HepG2 (cell line): ENCODE measurements around the gene ZNF189. TPM values are rescaled to one million over a fixed set of nuclear protein-coding genes. Genes with fewer than 3 reads are reported as not detected.
A peak's percentile ranks its signal among the peaks of the same experiment; 100 is the strongest.

ENCODE experiments used
- AGO1 ChIP-seq: fragments of 200-400 bp; formaldehyde crosslinking; IDR thresholded peaks from 2 replicates; pipeline ENCODE4 v1.6.1; 2017; ENCODE audit warnings: mild to moderate bottlenecking, low read depth, low read length, moderate library complexity; ENCODE audit not compliant: poor library complexity, severe bottlenecking
- ELF1 ChIP-seq: sonication (generic); formaldehyde crosslinking; IDR thresholded peaks from 2 replicates; pipeline ENCODE4 v1.4.0; 2020; ENCODE audit warnings: missing genetic modification reagents
- HCFC1 ChIP-seq: fragments of 150-350 bp; IDR thresholded peaks from 2 replicates; pipeline ENCODE4 v1.6.1; 2014; ENCODE audit warnings: low read depth, low read length
- IRF2 ChIP-seq: IDR thresholded peaks from 2 replicates; pipeline ENCODE4 v1.6.1; 2018; ENCODE audit warnings: missing genetic modification reagents, missing compliant biosample characterization
- KLF13 ChIP-seq: sonication (generic); formaldehyde crosslinking; IDR thresholded peaks from 2 replicates; pipeline ENCODE4 v1.4.0; 2020; ENCODE audit warnings: mild to moderate bottlenecking, missing genetic modification reagents
- MAF1 ChIP-seq: sonication (generic); formaldehyde crosslinking; IDR thresholded peaks from 2 replicates; pipeline ENCODE4 v1.5.0; 2020; ENCODE audit warnings: missing genetic modification reagents, borderline replicate concordance
- NCOR1 ChIP-seq: fragments of 200-600 bp; sonication (generic); IDR thresholded peaks from 2 replicates; pipeline ENCODE4 v1.7.0; 2017; ENCODE audit warnings: antibody characterized with exemption, low read length, borderline replicate concordance
- SIX4 ChIP-seq: sonication (generic); formaldehyde crosslinking; IDR thresholded peaks from 2 replicates; pipeline ENCODE4 v1.4.0; 2020; ENCODE audit warnings: missing genetic modification reagents
- SOX13 ChIP-seq, 3 experiments: fragments of 450-650 bp in 1 of 3; sonication (generic) in 1 of 3; formaldehyde crosslinking in 1 of 3; IDR thresholded peaks in 2 of 3; conservative IDR thresholded peaks in 1 of 3; 2 replicates each; pipeline versions ENCODE4 v1.5.0 to v1.6.1; 2016 to 2020; ENCODE audit warnings: antibody characterized with exemption in 1 of 3, mild to moderate bottlenecking in 1 of 3, missing compliant biosample characterization in 1 of 3, missing genetic modification reagents in 1 of 3, moderate library complexity in 1 of 3
- SP140L ChIP-seq: sonication (generic); formaldehyde crosslinking; IDR thresholded peaks from 2 replicates; pipeline ENCODE4 v1.4.0; 2020; ENCODE audit warnings: missing genetic modification reagents, borderline replicate concordance
- YEATS2 ChIP-seq: sonication (generic); formaldehyde crosslinking; IDR thresholded peaks from 2 replicates; pipeline ENCODE4 v1.4.0; 2020; ENCODE audit warnings: missing genetic modification reagents, borderline replicate concordance
- ZFP90 ChIP-seq: sonication (generic); formaldehyde crosslinking; IDR thresholded peaks from 2 replicates; pipeline ENCODE4 v1.8.0; 2022; ENCODE audit warnings: missing genetic modification reagents, mild to moderate bottlenecking, inconsistent platforms, borderline replicate concordance
- ZNF282 ChIP-seq: fragments of 450-650 bp; IDR thresholded peaks from 2 replicates; pipeline ENCODE4 v1.6.1; 2018; ENCODE audit not compliant: partially characterized antibody
- ZNF629 ChIP-seq: sonication (generic); formaldehyde crosslinking; conservative IDR thresholded peaks from 2 replicates; pipeline ENCODE4 v1.5.0; 2020; ENCODE audit warnings: missing genetic modification reagents
- polyA plus RNA-seq, 8 experiments: library from polyadenylated mRNA; depleted of rRNA in 3 of 8; stranded (reverse) in 7 of 8; unstranded in 1 of 8; fragments of >200 nt; fragmentation: Illumina TruSeq in 4 of 8; extraction: Trizol in 4 of 8; gene quantifications; 2 replicates each; pipeline versions ENCODE4 v1.2.1 to v1.2.3, GENCODE V29; 2011 to 2016; ENCODE audit warnings: low read depth in 4 of 8, missing spikeins in 1 of 8, mixed read lengths in 1 of 8; ENCODE audit not compliant: insufficient read depth in 1 of 8
- total RNA-seq, 5 experiments: library from RNA; depleted of rRNA; stranded (reverse); fragments of >200 nt; fragmentation: Illumina TruSeq; extraction: Trizol; gene quantifications; 2 replicates each; pipeline ENCODE4 v1.2.3, GENCODE V29; 2016; ENCODE audit warnings: low read depth in 1 of 5
- TF ChIP-seq, protein P1 (sequence below): sonication (generic); formaldehyde crosslinking; IDR thresholded peaks from 2 replicates; pipeline ENCODE4 v1.4.0; 2020; ENCODE audit warnings: missing genetic modification reagents, low read depth, mild to moderate bottlenecking, borderline replicate concordance
- TF ChIP-seq, protein P2 (sequence below): IDR thresholded peaks from 2 replicates; pipeline ENCODE4 v1.4.0; 2020; ENCODE audit warnings: mild to moderate bottlenecking, missing genetic modification reagents
- TF ChIP-seq, protein P3 (sequence below): sonication (generic); formaldehyde crosslinking; IDR thresholded peaks from 2 replicates; pipeline ENCODE4 v1.8.1; 2023; ENCODE audit warnings: missing genetic modification reagents, inconsistent platforms, borderline replicate concordance
- TF ChIP-seq, protein P4 (sequence below): sonication (generic); formaldehyde crosslinking; IDR thresholded peaks from 2 replicates; pipeline ENCODE4 v1.8.0; 2022; ENCODE audit warnings: missing genetic modification reagents, mild to moderate bottlenecking, borderline replicate concordance

The ZNF189 gene
- total and polyA plus RNA-seq, 2 of the 13 experiments (the other 11 are each of a cell fraction or from before 2014, with no cell fraction given): 8.4 to 50.0 TPM

DNA sequence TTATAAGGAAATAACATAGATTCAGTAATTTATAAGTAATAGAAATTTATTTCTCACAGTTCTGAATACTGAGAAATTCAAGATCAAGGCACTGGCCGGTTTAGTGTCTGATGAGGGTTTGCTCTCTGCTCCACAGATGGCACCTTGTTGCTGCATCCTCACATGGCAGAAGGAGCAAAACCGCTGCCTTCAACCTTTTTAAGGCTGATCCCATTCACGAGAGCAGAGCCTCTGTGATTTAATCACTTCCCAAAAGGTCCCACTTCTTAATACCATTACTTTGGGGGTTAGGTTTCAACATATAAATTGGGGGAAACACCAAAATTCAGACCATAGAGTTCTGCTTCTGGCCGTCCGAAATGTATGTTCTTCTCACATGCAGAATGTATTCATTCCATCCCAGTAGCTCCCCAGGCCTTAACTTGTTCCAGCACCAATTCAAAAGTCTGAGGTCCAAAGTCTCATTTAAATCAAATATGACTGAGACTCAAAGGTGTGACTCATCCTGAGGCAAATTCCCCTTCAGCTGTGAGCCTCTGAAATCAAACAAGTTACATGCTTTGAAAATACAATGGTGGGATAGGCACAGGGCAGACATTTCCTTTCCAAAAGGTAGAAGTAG lies 44.4 kb upstream of the ZNF189 start (continued):
- TF ChIP-seq SOX13 (IDR thresholded peaks at IDR 0.05) (peak; percentile 66; the same call in 1 of the 2 replicates), SOX13 (CRISPR knock-in tag; conservative IDR thresholded peaks at IDR 0.05 in 1 of 2, IDR thresholded peaks at IDR 0.05 in 1 of 2) (peak in 1 of 2 experiments; percentile 91; a peak in 2 of 4 replicates), AGO1 (no peak), SP140L (CRISPR knock-in tag) (no peak), YEATS2 (CRISPR knock-in tag) (no peak), NCOR1 (peak; percentile 95; the same call in 1 of the 2 replicates), MAF1 (CRISPR knock-in tag) (no peak), ZFP90 (CRISPR knock-in tag) (no peak), ELF1 (peak; percentile 47; the same call in 1 of the 2 replicates), KLF13 (CRISPR knock-in tag) (no peak), ZNF629 (no peak), HCFC1 (no peak), IRF2 (peak; percentile 54; the same call in 1 of the 2 replicates), ZNF282 (no peak), SIX4 (CRISPR knock-in tag) (0 out of 2 replicates have a peak, but pooled peaks have one; percentile 42)
- TF ChIP-seq, protein P1, sequence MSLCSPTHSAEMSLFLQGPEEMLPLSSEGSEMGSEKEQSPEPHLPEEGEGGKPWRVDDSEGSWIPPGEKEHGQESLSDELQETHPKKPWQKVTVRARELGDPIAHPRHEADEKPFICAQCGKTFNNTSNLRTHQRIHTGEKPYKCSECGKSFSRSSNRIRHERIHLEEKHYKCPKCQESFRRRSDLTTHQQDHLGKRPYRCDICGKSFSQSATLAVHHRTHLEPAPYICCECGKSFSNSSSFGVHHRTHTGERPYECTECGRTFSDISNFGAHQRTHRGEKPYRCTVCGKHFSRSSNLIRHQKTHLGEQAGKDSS (CRISPR knock-in tag): no peak
- TF ChIP-seq, protein P2, sequence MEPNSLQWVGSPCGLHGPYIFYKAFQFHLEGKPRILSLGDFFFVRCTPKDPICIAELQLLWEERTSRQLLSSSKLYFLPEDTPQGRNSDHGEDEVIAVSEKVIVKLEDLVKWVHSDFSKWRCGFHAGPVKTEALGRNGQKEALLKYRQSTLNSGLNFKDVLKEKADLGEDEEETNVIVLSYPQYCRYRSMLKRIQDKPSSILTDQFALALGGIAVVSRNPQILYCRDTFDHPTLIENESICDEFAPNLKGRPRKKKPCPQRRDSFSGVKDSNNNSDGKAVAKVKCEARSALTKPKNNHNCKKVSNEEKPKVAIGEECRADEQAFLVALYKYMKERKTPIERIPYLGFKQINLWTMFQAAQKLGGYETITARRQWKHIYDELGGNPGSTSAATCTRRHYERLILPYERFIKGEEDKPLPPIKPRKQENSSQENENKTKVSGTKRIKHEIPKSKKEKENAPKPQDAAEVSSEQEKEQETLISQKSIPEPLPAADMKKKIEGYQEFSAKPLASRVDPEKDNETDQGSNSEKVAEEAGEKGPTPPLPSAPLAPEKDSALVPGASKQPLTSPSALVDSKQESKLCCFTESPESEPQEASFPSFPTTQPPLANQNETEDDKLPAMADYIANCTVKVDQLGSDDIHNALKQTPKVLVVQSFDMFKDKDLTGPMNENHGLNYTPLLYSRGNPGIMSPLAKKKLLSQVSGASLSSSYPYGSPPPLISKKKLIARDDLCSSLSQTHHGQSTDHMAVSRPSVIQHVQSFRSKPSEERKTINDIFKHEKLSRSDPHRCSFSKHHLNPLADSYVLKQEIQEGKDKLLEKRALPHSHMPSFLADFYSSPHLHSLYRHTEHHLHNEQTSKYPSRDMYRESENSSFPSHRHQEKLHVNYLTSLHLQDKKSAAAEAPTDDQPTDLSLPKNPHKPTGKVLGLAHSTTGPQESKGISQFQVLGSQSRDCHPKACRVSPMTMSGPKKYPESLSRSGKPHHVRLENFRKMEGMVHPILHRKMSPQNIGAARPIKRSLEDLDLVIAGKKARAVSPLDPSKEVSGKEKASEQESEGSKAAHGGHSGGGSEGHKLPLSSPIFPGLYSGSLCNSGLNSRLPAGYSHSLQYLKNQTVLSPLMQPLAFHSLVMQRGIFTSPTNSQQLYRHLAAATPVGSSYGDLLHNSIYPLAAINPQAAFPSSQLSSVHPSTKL: peak; percentile 95
- TF ChIP-seq, protein P3, sequence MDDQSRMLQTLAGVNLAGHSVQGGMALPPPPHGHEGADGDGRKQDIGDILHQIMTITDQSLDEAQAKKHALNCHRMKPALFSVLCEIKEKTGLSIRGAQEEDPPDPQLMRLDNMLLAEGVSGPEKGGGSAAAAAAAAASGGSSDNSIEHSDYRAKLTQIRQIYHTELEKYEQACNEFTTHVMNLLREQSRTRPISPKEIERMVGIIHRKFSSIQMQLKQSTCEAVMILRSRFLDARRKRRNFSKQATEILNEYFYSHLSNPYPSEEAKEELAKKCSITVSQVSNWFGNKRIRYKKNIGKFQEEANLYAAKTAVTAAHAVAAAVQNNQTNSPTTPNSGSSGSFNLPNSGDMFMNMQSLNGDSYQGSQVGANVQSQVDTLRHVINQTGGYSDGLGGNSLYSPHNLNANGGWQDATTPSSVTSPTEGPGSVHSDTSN (CRISPR knock-in tag): no peak
- TF ChIP-seq, protein P4, sequence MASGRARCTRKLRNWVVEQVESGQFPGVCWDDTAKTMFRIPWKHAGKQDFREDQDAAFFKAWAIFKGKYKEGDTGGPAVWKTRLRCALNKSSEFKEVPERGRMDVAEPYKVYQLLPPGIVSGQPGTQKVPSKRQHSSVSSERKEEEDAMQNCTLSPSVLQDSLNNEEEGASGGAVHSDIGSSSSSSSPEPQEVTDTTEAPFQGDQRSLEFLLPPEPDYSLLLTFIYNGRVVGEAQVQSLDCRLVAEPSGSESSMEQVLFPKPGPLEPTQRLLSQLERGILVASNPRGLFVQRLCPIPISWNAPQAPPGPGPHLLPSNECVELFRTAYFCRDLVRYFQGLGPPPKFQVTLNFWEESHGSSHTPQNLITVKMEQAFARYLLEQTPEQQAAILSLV (CRISPR knock-in tag): no peak
